ENCODE results near the gene ATP7A. TPM values are rescaled to one million over a fixed set of nuclear protein-coding genes. Genes with fewer than 3 reads are reported as not detected.

The ATP7A gene
- total RNA-seq, 2 donors from 2014 or later: 7.3 to 9.9 TPM

DNA sequence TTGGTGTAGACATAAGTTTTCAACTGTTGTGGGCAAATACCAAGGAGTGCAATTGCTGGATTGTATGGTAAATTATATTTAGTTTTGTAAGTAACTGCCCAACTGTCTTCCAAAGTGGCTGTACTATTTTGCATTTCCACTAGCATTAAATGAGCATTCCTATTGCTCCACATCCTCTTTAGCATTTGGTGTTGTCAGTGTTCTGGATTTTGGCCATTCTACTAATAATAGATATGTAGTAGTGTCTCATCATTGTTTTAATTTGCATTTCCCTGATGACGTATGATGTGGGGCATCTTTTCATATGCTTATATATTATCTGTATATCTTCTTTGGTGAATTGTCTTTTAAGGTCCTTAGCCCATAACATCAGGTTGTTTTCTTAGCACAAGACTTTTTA is 41.7 kb downstream of the ATP7A start:
- Histone ChIP-seq H3K27ac (no peak overlapping the region), H3K4me1 (peaks cover 15% of the 10 kb centered on the region), H3K36me3 (replicated peaks in 1 of 2; ENCODE audit: insufficient read depth in 1 of 2, low read depth in 2 of 2) (no peaks in the 10 kb centered on the region), H3K27me3 (no peaks in the 10 kb centered on the region), H3K9me3 (no peaks in the 10 kb centered on the region), H3K4me3 (no peak overlapping the region)
- TF ChIP-seq POLR2A (IDR thresholded peaks at IDR 0.05): no peak
- TF ChIP-seq, protein P1, sequence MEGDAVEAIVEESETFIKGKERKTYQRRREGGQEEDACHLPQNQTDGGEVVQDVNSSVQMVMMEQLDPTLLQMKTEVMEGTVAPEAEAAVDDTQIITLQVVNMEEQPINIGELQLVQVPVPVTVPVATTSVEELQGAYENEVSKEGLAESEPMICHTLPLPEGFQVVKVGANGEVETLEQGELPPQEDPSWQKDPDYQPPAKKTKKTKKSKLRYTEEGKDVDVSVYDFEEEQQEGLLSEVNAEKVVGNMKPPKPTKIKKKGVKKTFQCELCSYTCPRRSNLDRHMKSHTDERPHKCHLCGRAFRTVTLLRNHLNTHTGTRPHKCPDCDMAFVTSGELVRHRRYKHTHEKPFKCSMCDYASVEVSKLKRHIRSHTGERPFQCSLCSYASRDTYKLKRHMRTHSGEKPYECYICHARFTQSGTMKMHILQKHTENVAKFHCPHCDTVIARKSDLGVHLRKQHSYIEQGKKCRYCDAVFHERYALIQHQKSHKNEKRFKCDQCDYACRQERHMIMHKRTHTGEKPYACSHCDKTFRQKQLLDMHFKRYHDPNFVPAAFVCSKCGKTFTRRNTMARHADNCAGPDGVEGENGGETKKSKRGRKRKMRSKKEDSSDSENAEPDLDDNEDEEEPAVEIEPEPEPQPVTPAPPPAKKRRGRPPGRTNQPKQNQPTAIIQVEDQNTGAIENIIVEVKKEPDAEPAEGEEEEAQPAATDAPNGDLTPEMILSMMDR (IDR thresholded peaks at IDR 0.05): no peak
- intact Hi-C loops (cut with DNase I): no loop called here
- ATAC-seq (no peak), DNase-seq (no peak)
- 86 to 92% methylated on average over 1 of the region's 1 CpG for WGBS, 2 donors

DNA sequence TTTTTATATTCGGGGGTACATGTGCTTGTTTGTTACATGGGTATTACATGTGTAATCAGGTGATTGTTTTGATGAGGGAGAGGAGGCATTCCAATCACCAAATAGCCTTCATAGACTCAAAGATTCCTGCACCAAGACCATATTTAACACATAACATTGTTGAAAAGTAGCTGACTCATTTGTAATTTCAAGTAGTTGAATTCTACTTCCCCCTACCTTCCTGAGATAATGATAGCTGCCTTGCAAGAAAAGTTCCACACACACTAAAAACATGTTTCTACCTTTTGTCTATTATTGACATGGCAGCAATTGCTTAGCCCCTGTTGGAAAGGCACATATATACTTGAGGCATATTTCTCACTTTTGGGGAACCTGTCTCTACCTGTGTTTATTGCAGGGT is 42.8 kb downstream of the ATP7A start:
- H3K36me3 ChIP-seq (replicated peaks in 1 of 2; ENCODE audit: insufficient read depth in 1 of 2, low read depth in 2 of 2): no peaks in the 10 kb centered on the region
- no peak overlapping the region for H3K4me3 ChIP-seq
- no peaks in the 10 kb centered on the region for H3K9me3 ChIP-seq
- no peak overlapping the region for H3K27ac ChIP-seq
- no peaks in the 10 kb centered on the region for H3K27me3 ChIP-seq
- DNase-seq: no peak
- 23 to 38% methylated on average over 1 of the region's 1 CpG for WGBS, 2 donors
- intact Hi-C loops (cut with DNase I): no loop called here
- H3K4me1 ChIP-seq: peaks cover 15% of the 10 kb centered on the region
- ATAC-seq: no peak
- no peak for TF ChIP-seq POLR2A (IDR thresholded peaks at IDR 0.05)
- TF ChIP-seq, protein P1 (IDR thresholded peaks at IDR 0.05): no peak

DNA sequence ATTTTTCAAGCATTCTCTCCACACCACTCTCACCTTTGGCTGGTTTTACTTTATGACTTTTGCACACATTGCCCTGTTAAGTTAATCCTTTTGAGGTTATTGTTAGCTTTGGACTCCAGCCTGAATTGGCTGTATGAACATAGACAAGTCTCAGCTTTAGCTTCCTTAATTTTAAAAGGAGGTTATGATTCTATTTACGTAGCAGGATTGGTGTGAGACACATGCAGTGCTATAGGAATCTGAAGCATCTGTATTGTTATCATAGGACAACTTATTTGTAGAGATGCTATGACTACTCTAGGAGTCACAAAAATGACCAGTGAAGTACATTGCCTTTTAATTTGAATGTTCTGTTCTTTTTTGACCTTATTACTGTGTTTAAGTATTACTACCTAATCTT is 43.2 kb downstream of the ATP7A start:
- Histone ChIP-seq H3K9me3 (no peaks in the 10 kb centered on the region), H3K4me3 (no peak overlapping the region), H3K36me3 (replicated peaks in 1 of 2; ENCODE audit: insufficient read depth in 1 of 2, low read depth in 2 of 2) (no peaks in the 10 kb centered on the region), H3K27ac (no peak overlapping the region), H3K27me3 (no peaks in the 10 kb centered on the region), H3K4me1 (peaks cover 15% of the 10 kb centered on the region)
- ATAC-seq (no peak), DNase-seq (no peak)
- intact Hi-C loops (cut with DNase I): no loop called here
- 13 to 23% methylated on average over 1 of the region's 1 CpG for WGBS, 2 donors
- TF ChIP-seq, protein P1 (IDR thresholded peaks at IDR 0.05): no peak
- no peak for TF ChIP-seq POLR2A (IDR thresholded peaks at IDR 0.05)

DNA sequence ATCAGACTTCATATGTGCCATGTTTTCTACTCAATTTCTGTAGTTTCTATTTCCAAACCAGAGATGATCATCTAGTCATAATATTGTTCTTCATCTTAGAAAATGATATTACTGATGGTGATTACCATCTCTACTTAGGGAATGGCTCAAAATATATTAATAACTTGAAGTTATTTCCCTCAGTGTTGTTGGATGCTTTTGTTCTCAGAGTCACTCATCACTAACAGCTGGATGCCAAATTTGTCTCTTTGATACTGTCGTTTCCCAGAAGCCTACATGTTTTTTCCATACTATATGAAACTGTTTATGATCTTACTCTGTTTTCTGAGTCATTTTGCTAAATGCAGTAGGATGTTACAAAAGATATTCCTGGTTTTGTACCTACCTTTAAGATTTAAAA is 50.1 kb downstream of the ATP7A start:
- H3K27ac ChIP-seq: no peak overlapping the region
- intact Hi-C loops (cut with DNase I): no loop called here
- no peaks in the 10 kb centered on the region for H3K4me1 ChIP-seq
- TF ChIP-seq, protein P1 (IDR thresholded peaks at IDR 0.05): no peak
- TF ChIP-seq POLR2A (IDR thresholded peaks at IDR 0.05): no peak
- 73 to 78% methylated on average over 1 of the region's 1 CpG for WGBS, 2 donors
- no peaks in the 10 kb centered on the region for H3K27me3 ChIP-seq
- H3K36me3 ChIP-seq (replicated peaks in 1 of 2; ENCODE audit: insufficient read depth in 1 of 2, low read depth in 2 of 2): no peaks in the 10 kb centered on the region
- ATAC-seq: no peak
- no peak for DNase-seq
- no peak overlapping the region for H3K4me3 ChIP-seq
- no peaks in the 10 kb centered on the region for H3K9me3 ChIP-seq

DNA sequence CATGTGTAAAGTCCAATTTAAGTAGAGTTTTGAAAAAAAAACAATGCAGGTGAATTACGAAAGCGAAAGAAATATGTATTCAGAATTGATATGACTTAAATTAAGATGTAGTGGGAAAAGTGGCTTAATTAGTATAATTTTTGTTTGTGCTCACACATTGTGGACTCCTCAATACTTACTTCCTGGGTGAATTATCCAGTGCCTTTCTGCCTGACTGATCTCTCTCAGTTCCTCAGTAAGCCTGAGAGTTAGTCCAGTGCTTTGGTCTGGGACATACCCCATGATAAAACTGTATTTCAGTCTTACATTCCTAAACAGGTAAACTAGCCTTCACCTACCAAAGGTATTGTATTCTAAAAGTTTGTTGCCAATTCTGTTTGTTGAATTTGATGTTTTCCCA is 50.6 kb downstream of the ATP7A start:
- DNase-seq (no peak), ATAC-seq (no peak)
- H3K4me1 ChIP-seq: no peaks in the 10 kb centered on the region
- no peak overlapping the region for H3K4me3 ChIP-seq
- H3K27ac ChIP-seq: no peak overlapping the region
- intact Hi-C loops (cut with DNase I): no loop called here
- TF ChIP-seq POLR2A (IDR thresholded peaks at IDR 0.05): no peak
- TF ChIP-seq, protein P1 (IDR thresholded peaks at IDR 0.05): no peak
- no peaks in the 10 kb centered on the region for H3K27me3 ChIP-seq
- no peaks in the 10 kb centered on the region for H3K36me3 ChIP-seq (replicated peaks in 1 of 2; ENCODE audit: insufficient read depth in 1 of 2, low read depth in 2 of 2)
- H3K9me3 ChIP-seq: no peaks in the 10 kb centered on the region
- WGBS, 2 donors: 84 to 97% methylated on average over 2 of the region's 2 CpGs
